Stimulated activated CD8-positive, alpha-beta memory T cell treated with anti-CD3 and anti-CD28 coated beads, Interleukin-15, amount 100 ng/mL, for 48 hours (primary cell): ENCODE results near the gene CYP26B1.

Experiments used
- DNase-seq, 2 donors: peaks; one replicate each; pipeline ENCODE4 v3.0.0-alpha.2; 2020; ENCODE audit warnings: low read depth in 2 of 2

Gene CYP26B1

DNA sequence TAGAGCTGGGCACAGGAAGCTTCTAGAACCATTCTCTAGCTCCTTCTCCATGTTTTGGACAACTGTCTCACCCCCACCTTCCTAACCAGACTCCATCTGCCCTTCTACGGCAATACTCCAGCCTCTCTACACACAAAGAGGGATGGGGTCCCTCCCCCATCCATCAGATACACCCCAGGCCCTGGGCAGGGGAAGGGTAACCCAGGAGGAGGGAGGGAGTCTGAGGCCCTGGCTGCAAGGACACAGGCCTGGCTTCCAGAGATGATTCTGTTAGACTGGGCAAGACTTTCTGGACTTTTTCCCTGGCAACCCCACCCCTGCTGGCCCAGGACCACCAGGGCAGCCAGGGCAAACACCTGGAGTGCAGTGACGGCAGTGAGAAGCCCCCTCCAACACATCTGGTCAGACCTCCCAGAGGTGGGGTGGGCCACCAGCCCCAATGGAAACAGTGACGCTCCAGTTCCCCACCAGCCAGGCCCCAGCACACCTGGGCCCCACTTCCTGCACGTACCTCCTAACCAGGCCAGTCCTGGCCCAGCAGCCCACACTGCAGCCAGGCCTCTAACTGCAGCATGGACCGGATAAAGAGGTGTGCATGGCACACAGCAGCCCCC lies 6.5 kb downstream of the CYP26B1 start:
- no peak for DNase-seq

DNA sequence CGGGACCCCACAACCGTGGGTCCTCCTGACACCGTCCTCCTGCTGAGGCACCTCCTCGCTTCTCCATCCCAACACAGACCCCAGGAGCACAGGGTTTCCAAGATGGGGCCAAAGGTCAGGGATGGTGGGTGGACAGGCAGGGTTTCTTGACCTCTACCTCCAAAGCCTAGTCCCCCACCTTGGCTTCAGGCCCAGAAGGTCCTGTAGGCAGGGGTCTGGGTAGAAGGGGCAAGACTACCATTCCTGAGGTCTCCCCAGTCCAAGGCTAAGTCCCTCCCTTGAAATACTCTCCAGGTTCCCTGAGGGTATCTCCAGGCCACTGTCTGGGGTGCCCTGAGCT lies 7.1 kb downstream of the CYP26B1 start:
- no peak for DNase-seq

DNA sequence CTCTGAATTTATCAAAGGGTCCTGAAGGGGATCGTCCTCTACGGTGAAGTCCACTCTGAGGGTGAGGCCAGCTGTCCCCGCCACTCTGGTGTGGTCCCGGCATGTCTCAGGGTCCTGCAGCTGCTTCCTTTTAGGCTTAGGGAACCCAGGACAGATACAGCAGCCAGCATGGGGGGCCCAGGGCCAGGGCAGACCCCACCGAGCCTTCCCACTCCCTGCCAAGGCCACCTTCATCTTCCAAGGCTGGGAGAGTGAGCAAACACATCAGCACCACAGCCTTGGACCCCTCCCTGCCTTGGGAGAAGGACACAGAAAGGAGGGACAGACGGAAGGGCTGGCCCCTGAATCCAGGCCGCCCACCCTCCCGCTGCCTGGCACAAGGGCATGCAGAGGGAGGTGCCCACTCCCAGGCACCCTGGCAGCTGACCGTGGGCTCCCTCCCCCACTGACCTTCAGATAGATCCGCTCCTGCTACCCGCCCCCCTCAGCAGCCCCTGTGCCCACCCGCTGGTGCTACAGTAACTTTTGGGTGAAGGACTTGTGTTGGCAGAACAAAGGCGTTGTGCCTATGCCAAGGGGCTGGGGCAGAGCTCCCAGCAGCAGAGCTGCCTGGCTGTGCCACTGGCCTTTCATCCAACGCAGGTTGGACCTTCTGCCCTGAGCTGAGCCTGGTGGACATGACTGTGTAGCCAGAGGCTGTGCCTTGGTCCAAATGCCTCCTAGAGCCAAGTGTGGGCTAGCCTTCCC lies 7.6 kb downstream of the CYP26B1 start:
- DNase-seq: no peak

DNA sequence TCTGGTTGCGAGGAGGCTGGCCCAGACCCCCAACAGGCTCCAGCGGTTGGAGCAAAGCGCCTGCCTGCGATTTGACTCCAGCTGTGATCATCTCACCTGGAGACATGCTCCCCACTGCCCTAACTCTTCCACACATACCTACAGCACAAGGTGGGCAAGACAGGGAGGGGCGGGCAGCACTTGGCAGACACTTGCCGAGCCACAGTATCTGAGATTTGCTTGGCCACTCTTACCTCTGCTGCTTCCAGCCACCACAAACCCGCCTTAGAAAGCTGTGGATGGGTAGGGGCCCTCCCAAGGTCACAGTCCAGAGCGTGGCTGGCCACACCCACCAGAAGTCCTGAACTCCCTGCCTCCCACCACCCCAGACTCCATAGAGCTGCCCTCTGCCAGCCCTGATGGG lies 8.2 kb downstream of the CYP26B1 start:
- DNase-seq: no peak

DNA sequence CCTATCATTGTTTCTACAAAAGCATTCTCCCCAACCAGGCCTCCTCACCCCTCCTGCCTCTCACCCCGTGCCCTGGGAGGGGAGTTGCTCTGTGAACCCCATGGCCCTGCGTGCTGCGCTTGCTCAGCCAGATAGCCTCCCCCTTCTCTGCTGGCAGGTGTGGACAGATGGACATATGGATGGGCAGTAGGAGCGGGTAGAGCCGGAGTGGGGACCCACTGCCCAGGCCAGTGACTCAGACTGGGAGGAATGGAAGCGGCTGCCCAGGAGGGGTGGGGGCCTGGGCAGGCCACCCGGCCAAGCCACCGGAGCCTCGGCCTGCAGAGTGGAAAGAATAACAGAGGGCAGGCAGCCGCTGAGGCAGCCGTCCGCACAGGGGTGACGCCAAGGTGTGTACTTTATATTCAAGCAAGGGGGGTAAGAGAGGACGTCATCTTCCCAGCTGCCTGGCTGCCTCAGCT lies 8.7 kb downstream of the CYP26B1 start:
- DNase-seq: no peak

DNA sequence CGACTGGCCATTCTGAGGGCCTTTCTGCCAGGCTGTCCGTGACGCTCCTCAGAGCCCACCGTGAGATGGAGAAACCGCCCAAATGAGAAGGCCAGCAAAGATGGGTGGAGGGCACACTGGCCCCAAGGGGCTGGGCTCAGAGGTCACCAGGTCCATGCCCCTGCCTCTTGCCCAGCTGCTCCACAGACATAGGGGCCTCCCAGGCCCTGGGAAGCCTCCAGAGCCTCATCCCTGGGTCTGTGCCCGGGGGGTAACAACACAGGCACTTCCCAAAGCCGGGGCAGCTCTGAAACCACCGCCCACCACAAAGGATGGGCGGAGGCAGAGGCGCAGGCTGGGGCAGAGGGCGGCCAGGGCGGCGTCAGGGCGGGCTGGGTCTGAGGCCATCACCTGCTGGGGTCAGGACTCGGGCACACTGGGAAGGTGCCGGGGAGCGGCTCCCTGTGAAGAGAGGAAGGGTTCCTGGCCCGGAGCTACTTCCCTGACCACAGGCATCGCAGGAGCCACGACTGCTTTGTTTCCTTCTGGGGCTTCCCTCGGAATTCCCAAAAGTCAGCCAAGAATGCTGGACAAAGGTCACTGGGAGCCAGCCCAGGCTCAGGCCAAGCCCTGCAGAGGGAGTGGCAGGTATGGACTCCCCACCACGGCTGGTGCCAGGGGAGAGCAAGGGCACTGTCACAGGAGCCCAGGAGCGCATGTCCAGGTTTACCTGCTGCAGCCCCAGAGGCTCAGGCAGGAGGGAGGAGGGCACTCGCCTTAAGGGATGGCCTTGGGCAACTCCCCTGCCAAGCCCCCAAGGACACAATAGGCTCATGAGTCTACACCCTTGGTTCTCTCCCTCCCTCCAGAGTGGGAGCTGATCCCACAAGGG lies 9.4 kb downstream of the CYP26B1 start:
- no peak for DNase-seq

DNA sequence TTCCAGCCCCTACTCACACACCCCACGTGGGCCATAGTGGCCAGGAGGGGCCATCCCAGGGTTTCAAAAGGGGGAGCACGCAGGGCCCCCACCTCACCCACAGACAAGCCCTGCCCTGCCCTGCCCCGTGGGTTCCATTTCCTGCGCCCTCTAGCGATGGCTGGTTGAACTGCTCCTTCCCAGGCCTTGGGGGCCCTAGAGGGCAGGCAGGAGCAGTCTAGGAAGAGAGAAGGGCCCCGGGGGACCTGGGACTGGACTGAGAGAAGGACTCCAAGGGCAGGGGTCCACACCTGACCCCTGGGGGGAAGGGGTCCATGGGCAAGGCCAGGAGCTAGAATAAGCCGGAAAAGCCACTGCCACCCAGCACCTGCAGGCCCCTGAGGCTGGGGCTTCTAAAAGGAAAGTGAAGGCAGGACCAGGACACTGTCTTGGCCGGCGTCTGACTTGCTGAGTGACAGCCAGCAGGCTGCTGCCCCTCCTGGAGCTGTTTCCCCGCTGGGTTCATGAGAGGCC lies 10.1 kb downstream of the CYP26B1 start:
- DNase-seq: peak; percentile 28 to 41

DNA sequence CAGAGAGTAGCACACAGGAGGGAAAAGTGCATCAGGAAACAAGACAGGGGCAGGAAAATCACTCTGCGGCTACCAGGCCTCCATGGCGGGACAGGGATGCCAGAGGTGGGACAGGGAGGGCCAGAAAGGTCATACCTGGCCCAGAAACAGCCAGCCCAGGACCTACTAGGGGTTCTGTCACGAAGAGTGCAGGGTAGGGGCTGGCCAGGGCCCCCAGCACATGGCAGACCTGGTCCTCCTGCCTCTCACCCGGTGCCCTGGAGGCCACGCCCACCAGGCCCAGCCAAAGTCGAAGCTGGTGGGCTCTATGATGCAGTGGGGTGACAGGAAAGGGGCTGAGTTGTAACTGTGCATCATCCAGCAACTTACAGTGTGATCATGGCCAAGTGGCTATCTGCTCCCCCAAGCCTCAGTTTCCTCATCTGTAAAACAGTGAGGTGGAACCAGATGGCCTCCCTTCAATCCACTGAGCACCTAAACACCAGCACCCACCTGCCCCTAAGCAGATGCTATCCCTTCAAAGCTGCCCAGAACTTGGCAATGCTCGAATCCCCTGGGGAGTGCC lies 10.6 kb downstream of the CYP26B1 start:
- DNase-seq: no peak

DNA sequence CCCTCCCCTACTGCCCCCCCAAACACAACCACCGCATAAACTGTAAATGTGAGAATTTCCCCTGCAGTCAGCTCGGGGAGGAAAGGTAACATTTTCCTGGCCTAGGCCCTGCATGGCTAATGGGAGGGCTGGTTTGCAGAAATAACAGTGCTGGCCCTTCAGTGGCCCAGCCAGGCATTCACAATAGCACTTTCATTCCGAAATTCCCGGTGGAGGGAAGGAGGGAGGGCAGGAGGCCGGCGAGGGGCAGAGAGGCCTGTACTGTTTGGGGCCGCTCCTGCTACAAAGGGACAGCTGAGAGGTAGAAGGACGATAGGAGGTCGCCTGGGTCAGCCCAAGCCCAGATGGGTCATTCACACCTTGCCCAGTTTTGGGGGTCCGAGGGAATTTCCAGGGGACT lies 11.3 kb downstream of the CYP26B1 start:
- DNase-seq: no peak

DNA sequence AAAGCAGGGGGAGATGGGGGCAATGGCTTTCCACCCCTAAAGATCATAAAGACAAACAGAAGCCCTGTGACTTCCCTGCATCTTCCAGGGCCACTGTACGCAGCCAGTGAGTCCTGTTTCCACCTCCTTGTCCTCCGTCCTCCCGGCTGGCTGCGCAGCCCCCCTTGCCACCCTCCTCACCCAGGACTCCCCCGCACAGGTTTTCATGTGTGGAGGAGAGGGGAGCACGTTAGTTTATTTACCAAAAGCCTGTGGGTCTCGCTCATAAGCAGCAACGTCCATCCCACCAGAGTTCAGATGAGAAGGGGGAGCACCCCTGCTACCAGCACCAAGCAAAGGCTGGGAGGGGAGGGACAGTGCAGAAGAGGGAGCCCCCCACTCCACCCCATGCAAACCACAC lies 11.7 kb downstream of the CYP26B1 start:
- no peak for DNase-seq

DNA sequence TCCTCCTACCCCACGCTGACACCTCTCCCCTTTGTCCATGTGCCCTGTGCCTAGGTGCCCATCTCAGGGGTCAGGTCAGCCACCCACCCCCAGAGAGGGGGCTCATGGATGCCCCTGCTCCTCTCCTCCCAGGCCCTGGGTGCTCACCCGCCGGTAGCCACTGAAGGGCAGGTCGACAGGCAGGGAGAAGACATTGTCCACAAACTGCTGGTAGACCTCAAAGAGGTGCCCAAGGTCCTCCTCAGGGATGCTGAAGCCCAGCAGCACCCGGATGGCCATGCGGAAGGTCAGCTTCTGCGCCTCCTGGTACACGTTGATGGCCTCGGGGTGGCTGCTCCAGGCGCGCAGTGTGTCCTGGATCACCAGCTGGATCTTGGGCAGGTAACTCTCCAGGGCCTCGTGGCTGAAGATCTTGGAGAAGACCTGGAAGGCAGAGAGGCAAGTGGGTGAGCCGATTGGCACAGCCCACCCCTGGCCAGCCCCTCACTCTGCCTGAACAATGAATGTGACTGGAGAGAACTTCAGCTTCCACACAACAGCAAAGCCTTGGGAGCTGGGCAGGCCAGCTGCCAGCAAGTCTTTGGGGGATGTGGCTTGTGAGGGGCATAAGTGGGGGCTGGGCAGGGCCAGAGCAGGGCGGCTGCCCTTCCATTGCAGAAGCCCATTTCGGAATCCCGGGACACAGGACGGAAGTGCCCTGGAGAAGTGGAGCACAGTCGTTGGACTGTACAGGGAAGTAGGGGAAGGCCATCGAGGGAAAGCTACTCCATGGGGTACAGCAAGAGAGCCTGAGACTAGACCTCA lies 12.5 kb downstream of the CYP26B1 start:
- no peak for DNase-seq

DNA sequence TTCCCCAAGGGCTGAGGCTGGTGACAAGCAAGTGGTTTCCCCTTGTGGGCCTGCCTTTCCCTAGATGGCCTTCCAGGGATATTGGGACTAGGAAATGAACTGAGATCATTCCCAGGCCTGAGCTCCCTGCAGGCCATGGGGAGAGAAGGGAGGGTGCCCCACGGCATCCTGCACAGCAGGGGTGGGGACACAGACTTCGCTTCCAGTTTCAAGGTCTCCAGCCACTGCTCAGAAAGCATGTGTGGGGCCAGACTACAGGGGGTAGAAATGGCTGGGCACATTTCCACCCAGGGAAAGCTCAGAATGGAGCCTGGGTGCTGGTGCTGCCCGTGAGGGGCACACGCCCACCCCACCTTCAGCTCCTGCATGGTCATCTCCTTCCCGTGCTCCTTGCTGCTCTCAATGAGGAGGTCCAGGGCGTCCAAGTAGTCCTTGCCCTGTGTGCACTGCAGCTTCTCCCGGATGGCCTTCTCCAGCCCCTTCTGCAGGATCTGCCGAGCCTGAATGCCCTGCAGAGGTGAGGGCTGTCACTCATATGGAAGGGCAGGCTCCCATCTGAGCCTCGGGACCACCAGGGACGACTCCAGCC lies 13.2 kb downstream of the CYP26B1 start:
- DNase-seq: no peak

DNA sequence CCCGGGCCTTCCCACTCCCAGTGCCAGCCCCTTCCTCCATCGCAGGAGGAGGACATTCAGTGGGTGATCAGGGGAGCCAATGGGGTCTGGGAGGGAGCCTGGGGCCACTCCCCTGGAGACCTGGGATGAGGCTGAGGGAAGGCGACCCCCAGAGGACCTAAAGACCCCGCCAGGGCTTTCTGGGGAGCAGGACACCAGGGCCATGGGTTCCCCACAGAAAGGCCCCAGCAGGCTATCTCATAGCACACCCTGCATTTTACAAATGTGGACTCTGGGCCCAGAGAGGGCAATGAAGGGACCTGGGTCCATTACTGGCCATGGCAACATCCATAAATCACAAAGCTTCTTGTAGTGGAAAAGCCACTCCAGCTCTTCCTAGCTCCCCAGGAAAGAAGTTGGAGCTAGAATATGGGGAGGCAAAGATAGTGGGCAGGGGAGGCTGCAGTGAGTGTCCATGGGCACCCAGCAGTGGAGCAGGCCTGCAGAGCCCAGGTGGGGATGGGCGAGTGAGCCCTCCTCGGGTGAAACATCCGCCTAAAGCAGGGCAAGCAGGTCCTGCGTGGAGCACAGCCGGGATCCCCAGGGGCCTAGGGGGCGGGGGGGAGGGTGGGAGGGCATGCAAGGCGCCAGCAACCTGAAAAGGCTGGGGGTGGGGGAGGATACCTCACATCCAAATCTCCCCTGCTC lies 13.8 kb downstream of the CYP26B1 start:
- DNase-seq: no peak

DNA sequence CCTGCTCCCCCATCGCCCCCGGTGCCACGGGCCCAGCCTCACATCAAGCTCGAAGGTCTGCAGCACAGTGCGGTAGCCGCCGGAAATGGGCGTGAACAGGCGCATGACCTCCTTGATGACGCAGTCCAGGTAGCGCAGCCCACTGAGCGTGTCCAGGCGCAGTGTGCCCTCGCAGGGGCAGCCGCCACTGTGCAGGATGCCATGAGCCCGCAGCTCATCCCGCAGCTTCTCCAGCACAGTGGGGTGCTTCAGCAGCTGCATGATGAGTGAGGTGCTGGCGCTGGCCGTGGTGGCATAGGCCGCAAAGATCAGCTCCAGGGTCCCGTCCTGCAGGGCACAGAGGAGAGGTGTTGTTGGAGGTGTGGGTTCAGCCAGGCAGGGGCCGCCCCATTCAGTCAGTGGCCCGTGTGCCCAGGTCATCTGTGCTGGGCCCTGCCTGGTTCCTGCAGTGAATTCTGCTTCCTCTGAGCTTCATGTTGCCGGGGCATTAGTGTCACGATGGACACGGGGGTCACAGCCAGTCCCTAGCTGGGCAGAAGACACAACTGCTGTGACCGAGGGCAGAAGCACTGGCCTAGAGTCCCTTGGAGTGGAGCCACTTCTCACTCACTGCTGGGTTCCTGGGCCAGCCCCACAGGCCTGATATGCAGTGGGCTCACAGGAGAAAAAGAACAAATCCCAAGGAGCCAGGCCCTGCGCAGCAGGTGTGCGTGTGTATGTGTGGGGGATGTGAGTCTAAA lies 14.5 kb downstream of the CYP26B1 start:
- DNase-seq: no peak

DNA sequence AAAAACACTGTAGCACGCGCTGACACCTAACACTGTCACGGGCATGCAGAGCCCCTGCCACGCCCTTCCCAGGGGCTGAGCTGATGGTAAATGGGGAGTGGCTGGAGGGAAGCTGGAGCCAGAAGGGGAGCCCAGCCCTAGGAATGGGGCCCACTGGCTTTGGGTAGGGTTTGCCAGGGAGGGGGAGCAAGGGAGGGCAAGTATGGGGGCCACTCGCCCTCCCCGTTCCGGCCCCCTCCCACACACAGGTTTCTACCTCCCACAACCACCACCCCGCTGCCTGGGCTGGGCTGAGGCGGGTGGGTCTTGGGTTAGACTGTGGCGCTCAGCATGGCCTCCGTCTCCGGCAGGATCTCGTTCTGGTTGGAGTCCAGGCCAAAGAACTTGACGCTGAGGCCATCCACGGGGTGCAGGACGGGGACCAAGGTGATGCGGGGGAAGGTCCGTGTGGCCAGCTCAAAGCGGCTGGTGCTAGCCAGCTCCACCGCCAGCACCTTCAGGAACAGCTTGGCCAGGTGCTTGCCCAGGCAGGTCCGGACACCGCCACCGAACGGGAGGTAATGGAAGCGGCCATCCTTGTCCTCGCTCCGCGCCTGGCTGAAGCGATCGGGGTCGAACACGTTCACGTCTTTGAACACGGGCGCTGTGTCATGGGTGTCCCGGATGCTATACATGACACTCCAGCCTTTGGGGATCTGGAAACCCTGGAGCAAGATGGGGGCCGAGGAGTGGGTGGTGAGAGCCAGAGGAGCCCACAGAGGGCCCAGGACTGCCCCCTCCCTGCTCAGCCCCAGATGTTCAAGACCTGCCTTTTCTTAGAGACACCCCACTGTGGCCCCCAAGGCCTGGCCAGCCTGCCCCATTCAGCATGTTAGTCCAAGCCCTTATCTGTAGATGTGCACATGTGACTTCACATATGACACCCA lies 15.5 kb downstream of the CYP26B1 start:
- no peak for DNase-seq

DNA sequence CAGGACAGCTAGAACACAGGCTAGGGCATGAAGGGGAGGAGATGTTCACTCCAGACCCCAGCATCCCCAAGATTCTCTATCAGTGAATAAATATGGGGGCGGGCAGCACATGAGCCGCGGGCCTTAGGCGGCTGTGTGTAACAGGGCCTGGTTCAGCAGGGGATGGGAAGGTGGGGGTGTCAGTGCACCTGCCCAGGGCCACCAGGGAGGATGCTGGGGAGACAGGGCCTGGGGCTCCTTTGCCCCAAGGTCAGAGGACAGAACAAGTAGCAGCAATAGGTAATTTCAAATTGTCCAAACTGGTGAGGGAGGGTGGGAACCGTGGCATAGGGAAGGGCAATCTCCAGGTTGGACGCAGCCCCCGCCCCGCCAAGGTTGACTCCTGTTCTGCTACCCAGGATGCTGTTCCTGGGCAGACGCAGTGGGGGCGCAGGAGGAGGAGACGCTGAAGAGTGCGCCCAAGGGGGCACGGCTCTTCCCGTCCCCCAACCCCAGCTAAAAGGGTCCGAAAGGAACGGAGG lies 16.2 kb downstream of the CYP26B1 start:
- DNase-seq: no peak

DNA sequence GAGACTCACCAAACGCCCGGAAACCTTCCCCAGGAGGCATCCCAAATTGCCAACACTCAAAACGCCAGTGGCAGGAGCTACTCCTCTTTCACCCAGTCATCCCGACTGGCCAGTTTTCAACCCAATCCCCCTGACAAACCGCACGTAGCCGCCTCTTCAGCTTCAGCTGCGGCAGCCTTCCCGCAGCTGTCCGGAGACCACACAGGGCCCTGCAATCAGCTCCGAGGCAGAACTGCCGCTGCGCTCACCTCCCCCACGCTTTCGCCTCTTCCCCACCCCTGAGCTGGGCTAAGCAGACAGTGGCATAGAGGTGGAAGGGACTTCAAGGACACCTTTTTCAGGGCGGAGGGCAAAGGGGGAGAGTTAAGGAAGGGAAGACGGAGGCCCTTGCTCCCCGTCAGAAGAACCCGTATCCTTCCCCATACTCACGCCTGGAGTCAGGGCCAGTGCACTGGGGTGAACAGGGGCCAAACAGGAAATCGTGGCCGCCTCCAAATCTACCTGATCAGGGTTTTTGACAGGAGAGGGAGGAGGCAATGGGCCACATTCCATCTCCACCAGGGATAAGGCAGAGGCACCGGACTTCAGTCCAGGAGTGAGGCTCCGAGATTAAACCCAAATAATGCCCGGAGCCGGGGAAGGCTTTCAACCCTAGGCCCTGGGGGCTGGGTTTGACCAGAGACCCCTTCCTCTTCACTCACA lies 16.9 kb downstream of the CYP26B1 start:
- DNase-seq: no peak
